H1 (cell line): Measurements from ENCODE around the gene MYO16. TPM values are rescaled to one million over a fixed set of nuclear protein-coding genes. Genes with fewer than 3 reads are reported as not detected.

ENCODE experiments used
- CTCF ChIP-seq, 3 experiments: IDR thresholded peaks; 1 replicate in 2 of 3; 2 replicates in 1 of 3; pipeline versions ENCODE4 v1.5.1 to v1.6.1; 2011; ENCODE audit warnings: low read length in 3 of 3, mild to moderate bottlenecking in 3 of 3, inconsistent platforms in 2 of 3, low read depth in 1 of 3, moderate library complexity in 1 of 3; ENCODE audit not compliant: insufficient read depth in 1 of 3; ENCODE audit errors: control extremely low read depth in 1 of 3
- FOSL1 ChIP-seq: IDR thresholded peaks from 2 replicates; pipeline ENCODE4 v1.6.1; 2011; ENCODE audit warnings: mild to moderate bottlenecking, low read depth, low read length, moderate library complexity; ENCODE audit not compliant: insufficient read depth
- KDM4A ChIP-seq: IDR thresholded peaks from one replicate; pipeline ENCODE4 v1.7.1; 2012; ENCODE audit warnings: low read depth, mild to moderate bottlenecking, moderate library complexity, low read length, inconsistent platforms; ENCODE audit not compliant: severe bottlenecking
- RBBP5 ChIP-seq: IDR thresholded peaks from 2 replicates; pipeline ENCODE4 v1.7.1; 2012; ENCODE audit warnings: low read depth, mild to moderate bottlenecking, inconsistent platforms, low read length, moderate library complexity, borderline replicate concordance
- RXRA ChIP-seq: IDR thresholded peaks from 2 replicates; pipeline ENCODE4 v1.6.1; 2011; ENCODE audit warnings: low read depth, mild to moderate bottlenecking, low read length, moderate library complexity; ENCODE audit not compliant: insufficient read depth
- SP4 ChIP-seq: IDR thresholded peaks from 2 replicates; pipeline ENCODE4 v1.6.1; 2012; ENCODE audit warnings: low read length, inconsistent platforms
- TAF7 ChIP-seq: optimal IDR thresholded peaks from 2 replicates; pipeline ENCODE3; 2011; ENCODE audit warnings: low read depth, mild to moderate bottlenecking, inconsistent platforms, low read length, moderate library complexity, borderline replicate concordance
- YY1 ChIP-seq: IDR thresholded peaks from 2 replicates; pipeline ENCODE4 v1.6.1; 2011; ENCODE audit warnings: low read depth, mild to moderate bottlenecking, low read length
- polyA plus RNA-seq, 7 experiments: library from polyadenylated mRNA; depleted of rRNA in 3 of 7; stranded (reverse) in 5 of 7; unstranded in 2 of 7; fragments of >200 nt in 5 of 7; fragments of 200-250 nt in 2 of 7; gene quantifications; 1 replicate in 5 of 7; 2 replicates in 1 of 7; 4 replicates in 1 of 7; pipeline versions ENCODE4 v1.2.1 to v1.2.3, GENCODE V29; 2011 to 2013; ENCODE audit warnings: missing spikeins in 2 of 7, mixed read lengths in 2 of 7
- total RNA-seq: library from RNA; stranded (reverse); fragmentation: NEBNext Ultra II Directional; extraction: Animal tissue kit (Norgen Biotek cat#: 25700); gene quantifications from 2 replicates; pipeline ENCODE4 v1.2.1, GENCODE V29; 2021

MYO16 gene
- total and polyA plus RNA-seq, 2 of the 8 experiments (the other 6 are each of a cell fraction or from before 2014, with no cell fraction given): 0.02 to 0.22 TPM

GRCh38 chr13:109140054-109140453 lies 510.6 kb downstream of the MYO16 start (continued):
- no peak for TF ChIP-seq CTCF (IDR thresholded peaks at IDR 0.05; ENCODE audit: control extremely low read depth in 1 of 3, insufficient read depth in 1 of 3, low read depth in 1 of 3, low read length in 3 of 3)
- TF ChIP-seq RXRA: no peak
- no peak for TF ChIP-seq RBBP5
- TF ChIP-seq YY1: no peak
- no peak for TF ChIP-seq KDM4A
- no peak for TF ChIP-seq SP4
- TF ChIP-seq TAF7: no peak
- no peak for TF ChIP-seq FOSL1
